HepG2 (cell line): ENCODE data around the gene XPO5. TPM values are rescaled to one million over a fixed set of nuclear protein-coding genes. Genes with fewer than 3 reads are reported as not detected.

Experiments
- CEBPG ChIP-seq: IDR thresholded peaks from 2 replicates; pipeline ENCODE4 v1.6.1; 2016
- CEBPZ ChIP-seq: IDR thresholded peaks from 2 replicates; pipeline ENCODE4 v1.6.1; 2012; ENCODE audit warnings: low read length, improper control_type of control experiment
- CREM ChIP-seq, 2 experiments: sonication (generic) in 1 of 2; formaldehyde crosslinking in 1 of 2; IDR thresholded peaks; 2 replicates each; pipeline versions ENCODE4 v1.4.0 to v1.6.1; 2016 to 2020; ENCODE audit warnings: antibody characterized with exemption in 1 of 2, mild to moderate bottlenecking in 1 of 2, missing genetic modification reagents in 1 of 2
- IRX3 ChIP-seq: sonication (generic); formaldehyde crosslinking; IDR thresholded peaks from 2 replicates; pipeline ENCODE4 v1.8.1; 2023; ENCODE audit warnings: mild to moderate bottlenecking, low read depth, missing genetic modification reagents, borderline replicate concordance
- JARID2 ChIP-seq: sonication (generic); formaldehyde crosslinking; IDR thresholded peaks from 2 replicates; pipeline ENCODE4 v1.8.1; 2023; ENCODE audit warnings: missing genetic modification reagents, inconsistent platforms; ENCODE audit not compliant: insufficient replicate concordance
- KDM6A ChIP-seq: IDR thresholded peaks from 2 replicates; pipeline ENCODE4 v1.6.1; 2016; ENCODE audit warnings: low read depth
- KMT2A ChIP-seq: sonication (generic); formaldehyde crosslinking; IDR thresholded peaks from 2 replicates; pipeline ENCODE4 v1.4.0; 2020; ENCODE audit warnings: missing genetic modification reagents
- MEIS2 ChIP-seq: sonication (generic); formaldehyde crosslinking; IDR thresholded peaks from 2 replicates; pipeline ENCODE4 v1.9.0; 2021; ENCODE audit warnings: mild to moderate bottlenecking, missing genetic modification reagents
- NFYB ChIP-seq: sonication (generic); formaldehyde crosslinking; IDR thresholded peaks from 2 replicates; pipeline ENCODE4 v1.4.0; 2020; ENCODE audit warnings: missing genetic modification reagents
- TGIF2 ChIP-seq: IDR thresholded peaks from 2 replicates; pipeline ENCODE4 v1.6.1; 2016; ENCODE audit warnings: control low read depth, missing compliant biosample characterization
- TIGD3 ChIP-seq: sonication (generic); formaldehyde crosslinking; IDR thresholded peaks from 2 replicates; pipeline ENCODE4 v1.5.1; 2020; ENCODE audit warnings: mild to moderate bottlenecking, missing genetic modification reagents, borderline replicate concordance
- YEATS4 ChIP-seq: sonication (generic); formaldehyde crosslinking; IDR thresholded peaks from 2 replicates; pipeline ENCODE4 v1.4.0; 2020; ENCODE audit warnings: missing genetic modification reagents, borderline replicate concordance
- ZKSCAN5 ChIP-seq: sonication (generic); formaldehyde crosslinking; IDR thresholded peaks from 2 replicates; pipeline ENCODE4 v1.5.1; 2020; ENCODE audit warnings: mild to moderate bottlenecking, missing genetic modification reagents
- ZNF543 ChIP-seq: sonication (generic); formaldehyde crosslinking; IDR thresholded peaks from 2 replicates; pipeline ENCODE4 v1.4.0; 2020; ENCODE audit warnings: mild to moderate bottlenecking, missing genetic modification reagents
- ZNF550 ChIP-seq: sonication (generic); formaldehyde crosslinking; IDR thresholded peaks from 2 replicates; pipeline ENCODE4 v1.4.0; 2020; ENCODE audit warnings: mild to moderate bottlenecking, missing genetic modification reagents, borderline replicate concordance
- ZZZ3 ChIP-seq: sonication (generic); formaldehyde crosslinking; IDR thresholded peaks from 2 replicates; pipeline ENCODE4 v1.4.0; 2020; ENCODE audit warnings: missing genetic modification reagents, mild to moderate bottlenecking, borderline replicate concordance
- polyA plus RNA-seq, 8 experiments: library from polyadenylated mRNA; depleted of rRNA in 3 of 8; stranded (reverse) in 7 of 8; unstranded in 1 of 8; fragments of >200 nt; fragmentation: Illumina TruSeq in 4 of 8; extraction: Trizol in 4 of 8; gene quantifications; 2 replicates each; pipeline versions ENCODE4 v1.2.1 to v1.2.3, GENCODE V29; 2011 to 2016; ENCODE audit warnings: low read depth in 4 of 8, missing spikeins in 1 of 8, mixed read lengths in 1 of 8; ENCODE audit not compliant: insufficient read depth in 1 of 8
- total RNA-seq, 5 experiments: library from RNA; depleted of rRNA; stranded (reverse); fragments of >200 nt; fragmentation: Illumina TruSeq; extraction: Trizol; gene quantifications; 2 replicates each; pipeline ENCODE4 v1.2.3, GENCODE V29; 2016; ENCODE audit warnings: low read depth in 1 of 5
- TF ChIP-seq, protein P1 (sequence below): sonication (generic); formaldehyde crosslinking; IDR thresholded peaks from 2 replicates; pipeline ENCODE4 v1.4.0; 2020; ENCODE audit warnings: mild to moderate bottlenecking, missing genetic modification reagents
- TF ChIP-seq, protein P2 (sequence below): sonication (generic); formaldehyde crosslinking; IDR thresholded peaks from 2 replicates; pipeline ENCODE4 v1.5.1; 2020; ENCODE audit warnings: missing genetic modification reagents, mild to moderate bottlenecking, borderline replicate concordance
- TF ChIP-seq, protein P3 (sequence below): sonication (generic); formaldehyde crosslinking; IDR thresholded peaks from 2 replicates; pipeline ENCODE4 v1.5.0; 2020; ENCODE audit warnings: missing genetic modification reagents
- TF ChIP-seq, protein P4 (sequence below): sonication (generic); formaldehyde crosslinking; IDR thresholded peaks from 2 replicates; pipeline ENCODE4 v1.4.0; 2020; ENCODE audit warnings: mild to moderate bottlenecking, missing genetic modification reagents

Gene XPO5
- total and polyA plus RNA-seq, 2 of the 13 experiments (the other 11 are each of a cell fraction or from before 2014, with no cell fraction given), result 52.2 to 68.0 TPM

GRCh38 chr6:43488667-43489276 lies 87.1 kb downstream of the XPO5 start (continued):
- TF ChIP-seq, protein P1, sequence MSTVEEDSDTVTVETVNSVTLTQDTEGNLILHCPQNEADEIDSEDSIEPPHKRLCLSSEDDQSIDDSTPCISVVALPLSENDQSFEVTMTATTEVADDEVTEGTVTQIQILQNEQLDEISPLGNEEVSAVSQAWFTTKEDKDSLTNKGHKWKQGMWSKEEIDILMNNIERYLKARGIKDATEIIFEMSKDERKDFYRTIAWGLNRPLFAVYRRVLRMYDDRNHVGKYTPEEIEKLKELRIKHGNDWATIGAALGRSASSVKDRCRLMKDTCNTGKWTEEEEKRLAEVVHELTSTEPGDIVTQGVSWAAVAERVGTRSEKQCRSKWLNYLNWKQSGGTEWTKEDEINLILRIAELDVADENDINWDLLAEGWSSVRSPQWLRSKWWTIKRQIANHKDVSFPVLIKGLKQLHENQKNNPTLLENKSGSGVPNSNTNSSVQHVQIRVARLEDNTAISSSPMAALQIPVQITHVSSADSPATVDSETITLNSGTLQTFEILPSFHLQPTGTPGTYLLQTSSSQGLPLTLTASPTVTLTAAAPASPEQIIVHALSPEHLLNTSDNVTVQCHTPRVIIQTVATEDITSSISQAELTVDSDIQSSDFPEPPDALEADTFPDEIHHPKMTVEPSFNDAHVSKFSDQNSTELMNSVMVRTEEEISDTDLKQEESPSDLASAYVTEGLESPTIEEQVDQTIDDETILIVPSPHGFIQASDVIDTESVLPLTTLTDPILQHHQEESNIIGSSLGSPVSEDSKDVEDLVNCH, result no peak
- TF ChIP-seq IRX3 (CRISPR knock-in tag) (no peak), KMT2A (CRISPR knock-in tag) (no peak), KDM6A (CRISPR knock-in tag) (peak; percentile 56; the same call in 1 of the 2 replicates), TIGD3 (CRISPR knock-in tag) (no peak), CEBPG (CRISPR knock-in tag) (no peak), ZNF543 (CRISPR knock-in tag) (no peak), TGIF2 (peak; percentile 61; the same call in 1 of the 2 replicates), ZZZ3 (CRISPR knock-in tag) (no peak), NFYB (CRISPR knock-in tag) (no peak), CREM (IDR thresholded peaks at IDR 0.05) (peak; percentile 47; the same call in 1 of the 2 replicates), CREM (CRISPR knock-in tag; IDR thresholded peaks at IDR 0.05) (no peak), ZNF550 (CRISPR knock-in tag) (no peak), MEIS2 (peak; percentile 96), JARID2 (CRISPR knock-in tag) (no peak), CEBPZ (no peak), YEATS4 (CRISPR knock-in tag) (0 out of 2 replicates have a peak, but pooled peaks have one; percentile 53), ZKSCAN5 (CRISPR knock-in tag) (peak; percentile 24; the same call in 1 of the 2 replicates)
- TF ChIP-seq, protein P2, sequence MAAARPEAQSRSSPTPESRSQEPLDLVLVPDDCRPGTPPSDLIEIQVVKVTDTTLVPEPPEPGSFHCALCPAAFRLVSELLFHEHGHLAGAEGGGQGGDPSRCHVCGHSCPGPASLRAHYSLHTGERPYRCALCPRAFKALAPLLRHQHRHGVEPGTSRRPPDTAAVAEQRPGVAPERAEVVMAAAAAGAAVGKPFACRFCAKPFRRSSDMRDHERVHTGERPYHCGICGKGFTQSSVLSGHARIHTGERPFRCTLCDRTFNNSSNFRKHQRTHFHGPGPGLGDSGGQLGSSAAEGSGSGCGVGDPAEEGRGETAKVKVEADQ (CRISPR knock-in tag), result no peak; the same call in 1 of the 2 replicates
- TF ChIP-seq, protein P3, sequence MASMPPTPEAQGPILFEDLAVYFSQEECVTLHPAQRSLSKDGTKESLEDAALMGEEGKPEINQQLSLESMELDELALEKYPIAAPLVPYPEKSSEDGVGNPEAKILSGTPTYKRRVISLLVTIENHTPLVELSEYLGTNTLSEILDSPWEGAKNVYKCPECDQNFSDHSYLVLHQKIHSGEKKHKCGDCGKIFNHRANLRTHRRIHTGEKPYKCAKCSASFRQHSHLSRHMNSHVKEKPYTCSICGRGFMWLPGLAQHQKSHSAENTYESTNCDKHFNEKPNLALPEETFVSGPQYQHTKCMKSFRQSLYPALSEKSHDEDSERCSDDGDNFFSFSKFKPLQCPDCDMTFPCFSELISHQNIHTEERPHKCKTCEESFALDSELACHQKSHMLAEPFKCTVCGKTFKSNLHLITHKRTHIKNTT (CRISPR knock-in tag), result no peak
- TF ChIP-seq, protein P4, sequence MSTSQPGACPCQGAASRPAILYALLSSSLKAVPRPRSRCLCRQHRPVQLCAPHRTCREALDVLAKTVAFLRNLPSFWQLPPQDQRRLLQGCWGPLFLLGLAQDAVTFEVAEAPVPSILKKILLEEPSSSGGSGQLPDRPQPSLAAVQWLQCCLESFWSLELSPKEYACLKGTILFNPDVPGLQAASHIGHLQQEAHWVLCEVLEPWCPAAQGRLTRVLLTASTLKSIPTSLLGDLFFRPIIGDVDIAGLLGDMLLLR, result no peak
